Activated T-helper 17 cell treated with anti-CD3 and anti-CD28 coated beads, Interleukin-2, amount 50 U/mL, for 72 hours (primary cell): ENCODE data around the gene MCCC2. TPM values are rescaled to one million over a fixed set of nuclear protein-coding genes. Genes with fewer than 3 reads are reported as not detected.
"Not testable (repeated sequence)": the region's sequence is repeated elsewhere in the genome, so short reads cannot be mapped to it uniquely, and the experiment has no call there.

Experiments used
- ATAC-seq: fragments of 150-1000 bp; cut with Tn5 transposase; replicated peaks from 2 replicates; pipeline ENCODE4 v1.10.0; 2021; ENCODE audit warnings: mild to moderate bottlenecking, moderate library complexity
- H3K27ac Mint-ChIP-seq: one replicate; pipeline ENCODE4 v1.8.0; 2022; ENCODE audit warnings: mixed read lengths
- H3K27me3 Mint-ChIP-seq: one replicate; pipeline ENCODE4 v1.8.0; 2022; ENCODE audit warnings: mixed read lengths
- H3K36me3 Mint-ChIP-seq: one replicate; pipeline ENCODE4 v1.8.0; 2022; ENCODE audit warnings: low read depth, mild to moderate bottlenecking, mixed read lengths
- H3K4me1 Mint-ChIP-seq: one replicate; pipeline ENCODE4 v1.8.0; 2022; ENCODE audit warnings: mixed read lengths
- H3K4me3 Mint-ChIP-seq: one replicate; pipeline ENCODE4 v1.8.0; 2022; ENCODE audit warnings: mild to moderate bottlenecking, mixed read lengths
- H3K9me3 Mint-ChIP-seq: one replicate; pipeline ENCODE4 v1.8.0; 2022; ENCODE audit warnings: mixed read lengths
- total RNA-seq, 2 donors: library from RNA; stranded (reverse); gene quantifications; one replicate each; pipeline ENCODE4 v1.2.3, GENCODE V29; 2022

The MCCC2 gene
- total RNA-seq, 2 donors from 2014 or later, result 41.0 to 72.5 TPM

DNA sequence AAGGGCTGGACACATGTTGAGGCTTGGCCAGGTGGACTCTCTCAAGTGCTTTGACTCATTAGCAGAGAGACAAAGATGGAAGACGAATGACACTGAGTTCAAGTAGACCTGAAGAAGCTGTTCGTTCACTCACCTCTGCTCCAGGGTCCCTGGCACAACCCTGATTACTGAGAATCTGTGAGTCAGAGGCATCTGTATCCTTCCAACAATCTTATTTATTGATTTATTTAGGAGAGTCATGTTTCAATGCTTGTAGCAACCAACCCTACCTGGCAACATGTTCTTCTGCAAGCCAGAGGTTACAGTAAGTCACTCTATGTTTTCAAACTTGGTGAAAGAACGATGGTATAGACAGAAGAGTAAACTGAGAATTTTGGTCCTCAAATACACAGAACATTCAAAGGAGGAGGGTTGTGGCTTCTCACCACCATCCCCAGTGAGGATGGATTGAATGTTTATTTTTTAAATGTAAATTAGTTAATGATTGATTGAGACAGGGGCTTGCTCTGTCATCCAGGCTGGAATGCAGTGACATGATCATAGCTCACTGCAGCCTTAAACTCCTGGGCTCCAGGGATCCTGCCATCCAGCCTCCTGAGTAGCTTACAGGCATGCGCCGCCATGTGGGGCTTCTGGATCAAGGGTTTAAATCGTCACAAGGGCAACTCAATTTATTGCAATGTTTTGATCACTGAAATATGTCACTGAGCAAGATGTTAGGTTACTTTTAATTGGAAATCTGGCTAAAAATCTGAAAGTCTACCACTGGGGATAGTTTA, 76.2 kb downstream of the MCCC2 start:
- no peak overlapping the region for H3K27ac Mint-ChIP-seq
- no peaks in the 10 kb centered on the region for H3K27me3 Mint-ChIP-seq
- no peaks in the 10 kb centered on the region for H3K9me3 Mint-ChIP-seq
- H3K4me3 Mint-ChIP-seq, result no peak overlapping the region
- H3K4me1 Mint-ChIP-seq, result no peaks in the 10 kb centered on the region
- H3K36me3 Mint-ChIP-seq, result peaks cover 2% of the 10 kb centered on the region
- no peak for ATAC-seq

DNA sequence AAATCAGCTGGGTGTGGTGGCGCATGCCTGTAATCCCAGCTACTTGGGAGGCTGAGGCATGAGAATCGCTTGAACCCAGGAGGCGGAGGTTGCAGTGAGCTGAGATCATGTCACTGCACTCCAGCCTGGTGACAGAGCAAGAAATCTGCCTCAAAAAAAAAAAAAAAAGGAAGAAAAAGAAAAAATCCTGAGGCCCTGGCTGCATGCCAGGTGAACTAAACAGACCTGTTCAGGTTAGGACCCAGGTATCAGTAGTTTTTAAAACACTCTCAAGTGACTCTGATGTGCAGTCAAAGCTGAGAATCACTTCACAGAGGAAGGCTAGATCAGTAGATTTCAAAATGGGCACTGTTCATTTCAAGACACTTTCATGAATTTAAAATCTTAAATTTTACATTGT, 77.5 kb downstream of the MCCC2 start:
- not testable (repeated sequence) for H3K36me3 Mint-ChIP-seq, H3K9me3 Mint-ChIP-seq, H3K27ac Mint-ChIP-seq, H3K4me1 Mint-ChIP-seq, ATAC-seq, H3K4me3 Mint-ChIP-seq, H3K27me3 Mint-ChIP-seq

DNA sequence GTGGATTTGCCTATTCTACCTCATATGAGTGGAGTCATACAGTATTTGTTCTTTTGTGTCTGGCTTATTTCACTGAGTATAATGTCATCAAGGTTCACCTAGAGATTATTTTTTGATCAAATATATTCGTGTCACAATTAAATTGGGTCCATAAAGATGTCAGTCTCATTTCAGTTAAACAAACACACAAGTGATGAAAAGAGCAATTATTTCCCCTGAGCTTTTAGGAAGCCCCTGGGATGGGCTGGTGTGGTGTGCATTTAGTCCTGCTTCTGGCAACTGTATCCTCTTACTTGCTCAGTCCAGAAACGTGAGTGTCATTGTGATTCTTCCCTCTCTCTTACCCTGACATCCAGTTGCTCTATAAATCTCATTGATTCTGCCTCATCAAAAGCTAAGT, 79.2 kb downstream of the MCCC2 start:
- Mint-ChIP-seq H3K36me3 (no peaks in the 10 kb centered on the region), H3K9me3 (no peaks in the 10 kb centered on the region), H3K4me3 (no peak overlapping the region), H3K4me1 (no peaks in the 10 kb centered on the region), H3K27ac (no peak overlapping the region), H3K27me3 (no peaks in the 10 kb centered on the region)
- ATAC-seq, result no peak

DNA sequence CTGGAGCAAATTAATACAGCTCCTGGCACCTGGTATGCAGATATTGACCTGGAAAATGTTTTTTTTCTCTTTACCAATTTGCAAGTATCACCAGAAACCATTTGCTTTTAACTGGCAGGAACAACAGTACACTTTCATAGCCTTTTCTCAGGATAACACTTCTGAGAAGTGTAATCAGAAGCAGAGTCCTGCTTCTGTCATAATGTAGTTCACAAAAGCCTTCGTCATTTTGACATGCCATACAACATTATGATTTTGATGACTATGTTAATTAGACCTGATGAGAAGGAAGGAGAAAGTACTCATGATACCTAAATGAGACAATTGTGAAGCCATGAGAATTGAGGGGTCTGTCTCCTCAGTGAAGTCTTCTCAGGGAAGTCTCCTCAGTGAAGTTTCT, 90.8 kb downstream of the MCCC2 start:
- no peaks in the 10 kb centered on the region for H3K4me1 Mint-ChIP-seq
- no peak overlapping the region for H3K27ac Mint-ChIP-seq
- no peak for ATAC-seq
- H3K4me3 Mint-ChIP-seq, result no peak overlapping the region
- no peaks in the 10 kb centered on the region for H3K36me3 Mint-ChIP-seq
- H3K9me3 Mint-ChIP-seq, result peaks cover 3% of the 10 kb centered on the region
- peaks cover 25% of the 10 kb centered on the region for H3K27me3 Mint-ChIP-seq

DNA sequence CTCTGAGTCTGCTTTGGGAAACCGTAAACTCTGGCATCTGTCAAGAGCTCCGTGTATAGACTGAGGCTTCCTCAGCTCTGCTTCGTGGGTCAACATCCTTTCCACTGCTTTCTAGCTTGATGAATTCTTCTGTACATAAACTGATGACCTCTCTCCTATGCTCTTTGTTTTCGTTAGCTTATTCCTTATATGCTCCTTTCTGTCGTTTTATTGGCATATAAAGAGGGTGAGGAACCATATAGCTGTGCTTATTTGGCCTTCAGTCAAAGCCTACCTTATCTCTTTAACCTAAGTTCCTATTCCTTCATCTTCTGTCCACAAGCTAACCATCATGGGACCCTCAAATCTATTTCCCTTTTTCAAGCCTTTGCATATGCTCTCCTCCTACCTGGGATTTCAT, 92.6 kb downstream of the MCCC2 start:
- Mint-ChIP-seq H3K36me3 (no peaks in the 10 kb centered on the region), H3K4me1 (no peaks in the 10 kb centered on the region), H3K4me3 (no peak overlapping the region), H3K9me3 (peaks cover 7% of the 10 kb centered on the region), H3K27me3 (peaks cover 34% of the 10 kb centered on the region), H3K27ac (no peak overlapping the region)
- ATAC-seq, result no peak

DNA sequence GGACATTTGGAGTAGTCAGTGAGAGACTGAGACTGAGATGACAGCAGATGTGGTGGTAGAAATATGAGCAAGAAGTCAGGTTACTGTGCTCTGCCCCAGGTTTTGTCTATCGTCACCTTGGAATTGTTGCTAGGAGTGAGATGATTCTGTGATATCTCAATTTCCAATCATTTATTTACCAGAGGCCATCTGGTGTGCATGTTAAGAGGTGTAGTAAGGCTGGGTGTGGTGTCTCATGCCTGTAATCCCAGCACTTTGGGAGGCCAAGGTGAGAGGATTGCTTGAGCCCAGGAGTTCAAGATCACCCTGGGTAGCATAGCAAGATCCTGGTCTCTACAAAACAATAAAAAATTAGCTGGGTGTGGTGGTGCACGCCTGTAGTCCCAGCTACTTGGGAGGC, 93.4 kb downstream of the MCCC2 start:
- Mint-ChIP-seq H3K4me1 (no peaks in the 10 kb centered on the region), H3K27me3 (peaks cover 39% of the 10 kb centered on the region), H3K36me3 (no peaks in the 10 kb centered on the region), H3K9me3 (peaks cover 12% of the 10 kb centered on the region), H3K27ac (no peak overlapping the region), H3K4me3 (no peak overlapping the region)
- no peak for ATAC-seq

DNA sequence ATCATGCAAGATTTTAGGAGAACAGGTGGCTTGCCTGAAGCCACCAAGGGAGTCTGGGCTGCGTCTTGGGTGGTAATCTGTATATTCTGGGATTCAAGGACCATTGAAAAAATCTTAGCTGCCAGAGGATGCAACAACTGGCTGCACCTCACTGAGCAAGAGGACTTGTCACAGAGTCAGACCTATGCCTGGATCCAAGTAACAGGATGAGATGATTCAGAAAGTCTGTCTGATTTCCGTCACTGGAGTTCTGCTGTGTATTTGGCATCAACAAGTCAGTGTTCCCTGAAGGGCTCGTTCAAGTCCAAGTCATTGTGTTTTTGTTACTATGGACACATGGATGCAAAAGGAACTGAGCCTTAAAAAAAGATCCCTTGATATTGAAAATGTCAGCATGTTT, 94.2 kb downstream of the MCCC2 start:
- no peak overlapping the region for H3K27ac Mint-ChIP-seq
- peaks cover 45% of the 10 kb centered on the region for H3K27me3 Mint-ChIP-seq
- no peaks in the 10 kb centered on the region for H3K36me3 Mint-ChIP-seq
- H3K9me3 Mint-ChIP-seq, result peaks cover 13% of the 10 kb centered on the region
- no peaks in the 10 kb centered on the region for H3K4me1 Mint-ChIP-seq
- no peak for ATAC-seq
- H3K4me3 Mint-ChIP-seq, result no peak overlapping the region

GRCh38 chr5:71684309-71684708, 97.2 kb downstream of the MCCC2 start:
- no peak for ATAC-seq
- no peak overlapping the region for H3K4me3 Mint-ChIP-seq
- peaks cover 13% of the 10 kb centered on the region for H3K9me3 Mint-ChIP-seq
- no peaks in the 10 kb centered on the region for H3K36me3 Mint-ChIP-seq
- no peaks in the 10 kb centered on the region for H3K4me1 Mint-ChIP-seq
- H3K27me3 Mint-ChIP-seq, result peaks cover 48% of the 10 kb centered on the region
- no peak overlapping the region for H3K27ac Mint-ChIP-seq

DNA sequence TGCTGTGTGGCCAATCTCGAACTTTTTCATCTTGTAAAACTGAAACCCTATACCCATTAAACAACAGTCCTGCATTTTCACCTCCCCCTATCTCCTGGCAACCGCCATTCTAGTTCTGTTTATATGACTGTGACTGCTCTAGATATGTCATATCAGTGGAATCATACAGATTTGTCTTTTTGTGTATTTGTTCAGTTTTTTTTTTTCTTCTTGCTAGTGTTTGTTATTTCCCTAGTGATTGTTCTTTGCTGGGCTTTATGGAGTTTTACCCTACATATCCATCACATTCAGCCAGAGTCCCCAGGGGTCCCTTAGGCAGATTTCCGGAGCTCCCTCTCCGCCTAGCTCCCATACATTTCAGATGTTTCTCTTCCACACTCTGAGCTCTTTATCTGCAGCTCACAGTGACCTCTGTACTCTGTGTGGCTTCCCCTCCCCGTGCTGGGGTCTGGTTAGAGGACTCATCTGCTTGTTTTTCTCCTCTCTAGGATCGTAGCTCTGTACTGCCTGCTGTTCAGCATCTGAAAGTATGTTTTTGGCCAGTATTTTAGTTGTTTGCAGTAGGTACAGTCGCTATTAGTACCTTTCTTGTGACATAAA, 106.8 kb downstream of the MCCC2 start:
- Mint-ChIP-seq H3K4me1 (peaks cover 8% of the 10 kb centered on the region), H3K9me3 (peaks cover 4% of the 10 kb centered on the region), H3K27me3 (peaks cover 15% of the 10 kb centered on the region), H3K36me3 (no peaks in the 10 kb centered on the region), H3K4me3 (no peak overlapping the region), H3K27ac (no peak overlapping the region)
- ATAC-seq, result no peak

DNA sequence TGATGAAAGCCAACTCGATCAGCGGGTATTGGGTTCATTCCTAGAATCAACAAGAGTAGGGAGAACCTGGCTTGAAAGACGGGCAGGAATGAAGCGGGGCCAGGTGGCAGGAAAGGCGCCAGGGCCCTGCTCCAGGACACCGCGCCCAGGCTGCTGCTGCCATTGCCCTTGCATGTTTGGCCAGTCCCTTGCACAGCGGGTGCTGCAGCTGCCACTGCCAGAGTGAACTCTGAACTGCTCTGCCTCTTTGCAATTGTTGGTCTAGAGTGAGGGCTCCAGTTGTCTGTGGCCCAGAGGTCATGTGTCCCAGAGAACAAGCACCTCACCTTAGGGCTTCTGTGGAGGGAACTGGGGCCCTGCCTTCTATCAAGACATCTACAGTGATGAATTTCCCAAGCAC, 107.9 kb downstream of the MCCC2 start:
- H3K36me3 Mint-ChIP-seq, result no peaks in the 10 kb centered on the region
- H3K27me3 Mint-ChIP-seq, result peaks cover 12% of the 10 kb centered on the region
- peaks cover 8% of the 10 kb centered on the region for H3K4me1 Mint-ChIP-seq
- H3K4me3 Mint-ChIP-seq, result no peak overlapping the region
- H3K9me3 Mint-ChIP-seq, result peaks cover 4% of the 10 kb centered on the region
- ATAC-seq, result no peak
- H3K27ac Mint-ChIP-seq, result no peak overlapping the region

DNA sequence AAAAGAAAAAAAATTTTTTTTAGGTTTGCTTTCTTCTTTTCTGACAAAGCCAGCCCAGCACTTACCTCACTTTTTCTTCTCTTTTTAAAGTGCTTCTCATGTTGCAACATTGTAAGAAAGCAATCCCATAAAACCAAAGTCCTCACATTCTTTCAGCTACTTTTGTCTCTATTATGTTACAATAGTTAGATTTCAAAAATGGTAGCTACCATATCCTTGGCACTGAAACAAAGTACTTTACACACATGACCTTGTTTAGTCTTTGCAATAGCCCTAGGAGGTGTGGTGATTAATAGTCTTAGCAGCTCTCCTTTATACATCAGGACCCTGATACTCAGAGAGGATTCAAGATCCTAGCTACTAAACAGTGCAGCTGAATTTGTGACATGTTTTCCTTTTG, 108.5 kb downstream of the MCCC2 start:
- Mint-ChIP-seq H3K27ac (no peak overlapping the region), H3K9me3 (peaks cover 4% of the 10 kb centered on the region), H3K27me3 (peaks cover 12% of the 10 kb centered on the region), H3K4me1 (peaks cover 8% of the 10 kb centered on the region), H3K4me3 (no peak overlapping the region), H3K36me3 (no peaks in the 10 kb centered on the region)
- ATAC-seq, result no peak

- H3K27ac Mint-ChIP-seq, result no peak overlapping the region
- H3K4me3 Mint-ChIP-seq, result no peak overlapping the region
- ATAC-seq, result no peak
- peaks cover 4% of the 10 kb centered on the region for H3K9me3 Mint-ChIP-seq
- peaks cover 14% of the 10 kb centered on the region for H3K27me3 Mint-ChIP-seq
- peaks cover 8% of the 10 kb centered on the region for H3K4me1 Mint-ChIP-seq
- H3K36me3 Mint-ChIP-seq, result no peaks in the 10 kb centered on the region
Observed at GRCh38 chr5:71697967-71698366, 110.8 kb downstream of the MCCC2 start.

DNA sequence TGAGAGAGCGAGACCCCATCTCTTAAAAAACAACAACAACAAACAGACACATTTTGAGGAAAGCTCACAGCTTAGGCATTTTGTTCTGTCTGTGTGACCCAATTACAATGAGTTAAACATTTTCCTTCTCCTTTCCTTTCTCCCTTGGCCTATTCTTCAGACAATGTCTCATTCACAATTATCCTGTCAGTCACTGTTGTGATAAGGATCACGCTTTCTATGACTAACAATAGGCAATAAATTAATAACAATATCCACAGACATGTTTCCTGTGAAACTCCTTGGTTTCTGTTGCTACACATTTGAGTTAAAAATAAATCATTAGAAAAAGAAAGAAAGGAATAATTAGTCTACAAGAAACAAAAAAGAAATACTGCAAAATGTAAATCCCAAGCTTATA, 112.1 kb downstream of the MCCC2 start:
- Mint-ChIP-seq H3K4me3 (no peak overlapping the region), H3K36me3 (no peaks in the 10 kb centered on the region), H3K27ac (no peak overlapping the region), H3K27me3 (peaks cover 10% of the 10 kb centered on the region), H3K4me1 (peaks cover 8% of the 10 kb centered on the region), H3K9me3 (peaks cover 4% of the 10 kb centered on the region)
- no peak for ATAC-seq

- no peak overlapping the region for H3K4me3 Mint-ChIP-seq
- ATAC-seq, result no peak
- no peaks in the 10 kb centered on the region for H3K36me3 Mint-ChIP-seq
- peaks cover 6% of the 10 kb centered on the region for H3K27me3 Mint-ChIP-seq
- H3K4me1 Mint-ChIP-seq, result peaks cover 8% of the 10 kb centered on the region
- peaks cover 4% of the 10 kb centered on the region for H3K9me3 Mint-ChIP-seq
- H3K27ac Mint-ChIP-seq, result no peak overlapping the region
Observed at GRCh38 chr5:71699751-71700150, 112.6 kb downstream of the MCCC2 start.

- H3K4me1 Mint-ChIP-seq, result peaks cover 8% of the 10 kb centered on the region
- no peak for ATAC-seq
- no peak overlapping the region for H3K4me3 Mint-ChIP-seq
- no peaks in the 10 kb centered on the region for H3K36me3 Mint-ChIP-seq
- H3K27ac Mint-ChIP-seq, result no peak overlapping the region
- H3K9me3 Mint-ChIP-seq, result peaks cover 4% of the 10 kb centered on the region
- H3K27me3 Mint-ChIP-seq, result peaks cover 6% of the 10 kb centered on the region
Observed at GRCh38 chr5:71700803-71701202, 113.7 kb downstream of the MCCC2 start.
